Endothelial cell of umbilical vein (primary cell): Measurements from ENCODE around the gene DIS3L2. TPM values are rescaled to one million over a fixed set of nuclear protein-coding genes. Genes with fewer than 3 reads are reported as not detected.

Experiments used
- BruUV-seq: library from RNA; stranded (reverse); fragments of 400-500 nt; replicated peaks from 2 replicates; lab custom pipeline; 2021; lab: Mats Ljungman, UMichigan
- CTCF ChIA-PET: fragments of 300-600, 350-600 bp; sonication (Branson Sonifier 250); formaldehyde crosslinking; loops from one replicate; lab custom pipeline; 2021; ENCODE audit warnings: antibody characterized with exemption, inconsistent platforms; lab: Charles Lee
- POLR2A ChIA-PET: fragments of 300-600, 350-600 bp; sonication (Branson Sonifier 250); formaldehyde crosslinking; loops from one replicate; lab custom pipeline; 2021; ENCODE audit warnings: antibody characterized with exemption, inconsistent platforms; lab: Charles Lee
- DNase-seq: peaks from one replicate; pipeline ENCODE4 v3.0.0-alpha.2; 2011; ENCODE audit warnings: low read depth, low spot score
- FAIRE-seq: peaks from 2 replicates; lab custom pipeline; 2011; peaks lifted over from hg19 to GRCh38; lab: Jason Lieb, UNC
- H2AFZ ChIP-seq: 2 replicates; pipeline ENCODE4 v1.6.0; 2012; ENCODE audit warnings: low read depth, low read length, control low read depth, inconsistent platforms
- H3K27ac ChIP-seq: 2 replicates; pipeline ENCODE4 v1.5.1; 2011; ENCODE audit warnings: low read depth, mild to moderate bottlenecking, control low read depth, low read length, moderate library complexity; ENCODE audit not compliant: insufficient read depth
- H3K27me3 ChIP-seq, 2 experiments: 2 replicates each; pipeline versions ENCODE4 v1.6.0 to v1.6.1; 2011; ENCODE audit warnings: low read length in 2 of 2, mixed read lengths in 1 of 2; ENCODE audit not compliant: control insufficient read depth in 2 of 2, insufficient read depth in 2 of 2
- H3K36me3 ChIP-seq, 2 experiments: 2 replicates in 1 of 2; 3 replicates in 1 of 2; pipeline ENCODE4 v1.5.1; 2011; ENCODE audit warnings: low read length in 2 of 2, mild to moderate bottlenecking in 1 of 2, moderate library complexity in 1 of 2; ENCODE audit not compliant: control insufficient read depth in 2 of 2, insufficient read depth in 2 of 2; ENCODE audit errors: extremely low read depth in 1 of 2
- H3K4me1 ChIP-seq: 3 replicates; pipeline ENCODE4 v1.5.1; 2011; ENCODE audit warnings: mild to moderate bottlenecking, low read length; ENCODE audit not compliant: control insufficient read depth, insufficient read depth; ENCODE audit errors: extremely low read depth
- H3K4me2 ChIP-seq: 2 replicates; pipeline ENCODE4 v1.6.1; 2011; ENCODE audit warnings: low read length, control low read depth, mixed read lengths; ENCODE audit not compliant: insufficient read depth
- H3K4me3 ChIP-seq, 3 experiments: fragments of 200-600 bp in 1 of 3; sonication (generic), shearing (Covaris generic) in 1 of 3; replicated peaks in 1 of 3; 2 replicates each; pipeline ENCODE4 v1.5.1; 2011 to 2016; ENCODE audit warnings: control low read depth in 3 of 3, low read length in 3 of 3, mild to moderate bottlenecking in 2 of 3, inconsistent platforms in 1 of 3, low read depth in 1 of 3, moderate library complexity in 1 of 3; ENCODE audit not compliant: insufficient read depth in 1 of 3
- H3K79me2 ChIP-seq: 2 replicates; pipeline ENCODE4 v1.6.0; 2012; ENCODE audit warnings: low read length, inconsistent platforms; ENCODE audit not compliant: control insufficient read depth, insufficient read depth
- H3K9ac ChIP-seq: replicated peaks from 2 replicates; pipeline ENCODE3; 2011; ENCODE audit warnings: low read length, control low read depth; ENCODE audit not compliant: insufficient read depth; ENCODE audit errors: extremely low read depth
- H3K9me1 ChIP-seq: replicated peaks from 3 replicates; pipeline ENCODE4 v1.6.0; 2011; ENCODE audit warnings: mild to moderate bottlenecking, low read length; ENCODE audit not compliant: control insufficient read depth, insufficient read depth; ENCODE audit errors: extremely low read depth
- H3K9me3 ChIP-seq: replicated peaks from 2 replicates; pipeline ENCODE4 v1.5.1; 2012; ENCODE audit warnings: low read length, inconsistent platforms; ENCODE audit not compliant: control insufficient read depth, insufficient read depth
- H4K20me1 ChIP-seq: replicated peaks from 2 replicates; pipeline ENCODE3; 2011; ENCODE audit warnings: mild to moderate bottlenecking, low read length; ENCODE audit not compliant: control insufficient read depth, insufficient read depth; ENCODE audit errors: extremely low read depth
- CTCF ChIP-seq, 2 donors: IDR thresholded peaks; 1 replicate in 1 of 2; 2 replicates in 1 of 2; pipeline ENCODE4 v1.5.1; 2011; ENCODE audit warnings: low read length in 2 of 2, mild to moderate bottlenecking in 2 of 2, moderate library complexity in 2 of 2, control low read depth in 1 of 2, inconsistent platforms in 1 of 2, low read depth in 1 of 2; ENCODE audit not compliant: insufficient read depth in 1 of 2; ENCODE audit errors: extremely low read depth in 1 of 2
- FOS ChIP-seq: IDR thresholded peaks from 2 replicates; pipeline ENCODE4 v1.6.1; 2011; ENCODE audit warnings: mild to moderate bottlenecking, low read length, moderate library complexity, borderline replicate concordance; ENCODE audit not compliant: insufficient read depth
- GATA2 ChIP-seq: IDR thresholded peaks from 2 replicates; pipeline ENCODE4 v1.7.0; 2011; ENCODE audit warnings: low read depth, mild to moderate bottlenecking, moderate library complexity, mixed read lengths, low read length; ENCODE audit not compliant: insufficient read length, insufficient read depth
- JUN ChIP-seq: IDR thresholded peaks from 2 replicates; pipeline ENCODE4 v1.6.1; 2011; ENCODE audit warnings: borderline replicate concordance, low read depth; ENCODE audit not compliant: insufficient read length, insufficient read depth
- MAX ChIP-seq: IDR thresholded peaks from 2 replicates; pipeline ENCODE4 v1.6.1; 2011; ENCODE audit not compliant: insufficient read depth, insufficient read length
- MYC ChIP-seq: IDR thresholded peaks from one replicate; pipeline ENCODE4 v1.6.1; 2011; ENCODE audit warnings: mild to moderate bottlenecking, low read depth, low read length
- POLR2A ChIP-seq: IDR thresholded peaks from 2 replicates; pipeline ENCODE4 v1.6.1; 2012; ENCODE audit warnings: low read depth, mild to moderate bottlenecking, control low read depth, low read length
- POLR2AphosphoS5 ChIP-seq: IDR thresholded peaks from 2 replicates; pipeline ENCODE4 v1.6.1; 2012; ENCODE audit warnings: low read depth, mild to moderate bottlenecking, control low read depth, low read length, moderate library complexity; ENCODE audit not compliant: insufficient read depth
- dilution Hi-C: fragments of 300-500 bp; cut with MboI; formaldehyde crosslinking; loops from one replicate; pipeline ENCODE4 v1.15.0; 2019; ENCODE audit warnings: low sequenced_read_pairs; ENCODE audit not compliant: extremely low pct_ligation_motif_present
- intact Hi-C: fragments of 100-400 bp; cut with micrococcal nuclease; formaldehyde crosslinking; loops from one replicate; pipeline ENCODE4 v1.10.0; 2022
- polyA plus RNA-seq, 4 experiments: library from polyadenylated mRNA; depleted of rRNA in 3 of 4; stranded (reverse) in 3 of 4; unstranded in 1 of 4; fragments of >200 nt; gene quantifications; 2 replicates each; pipeline versions ENCODE4 v1.2.1 to v1.2.3, GENCODE V29; 2011 to 2012; ENCODE audit warnings: missing spikeins in 1 of 4
- total RNA-seq: library from RNA; stranded (reverse); gene quantifications from 2 replicates; pipeline ENCODE4 v1.2.3, GENCODE V29; 2021

DIS3L2 gene
- total and polyA plus RNA-seq, 2 donors (not counting 3 experiments of a cell fraction or from before 2014, with no cell fraction given), result 14.6 to 31.2 TPM

GRCh38 chr2:231940795-231941194, 20.7 kb upstream of the DIS3L2 start:
- H3K4me3 ChIP-seq, result no peak overlapping the region
- no peak for FAIRE-seq
- H3K27me3 ChIP-seq, result peaks cover 2 to 6% of the 10 kb centered on the region in 2 experiments
- no TSS peak for BruUV-seq
- H3K27ac ChIP-seq, result no peak overlapping the region
- TF ChIP-seq POLR2A (no peak), MYC (no peak)
- ChIA-PET CTCF (interaction anchor here (0.7 to 2.1 kb wide), 6 partner anchors 14 to 386 kb away, joined by 3 to 8 read pairs (median 4); partner anchors contain the start of genes DIS3L2 and NPPC), POLR2A (no interaction called here)
- H3K9me3 ChIP-seq, result no peaks in the 10 kb centered on the region
- dilution Hi-C loops (no loop called here), intact Hi-C loops (no loop called here)
- no peaks in the 10 kb centered on the region for H3K4me1 ChIP-seq
- DNase-seq, result peak; percentile 81
- no peak overlapping the region for H3K4me2 ChIP-seq
- no peaks in the 10 kb centered on the region for H3K79me2 ChIP-seq
- H2AFZ ChIP-seq, result no peak overlapping the region
- no peaks in the 10 kb centered on the region for H3K9me1 ChIP-seq
- H3K9ac ChIP-seq, result no peak overlapping the region
- no peaks in the 10 kb centered on the region for H4K20me1 ChIP-seq
- no peaks in the 10 kb centered on the region for H3K36me3 ChIP-seq

GRCh38 chr2:231941673-231942072, 19.8 kb upstream of the DIS3L2 start:
- CTCF ChIA-PET, result interaction anchor here (2.1 kb wide), 1 partner anchor 200 kb away, joined by 8 read pairs; no protein-coding TSS in a partner anchor
- Histone ChIP-seq H2AFZ (no peak overlapping the region), H3K9me3 (no peaks in the 10 kb centered on the region), H3K27me3 (peaks cover 0 to 6% of the 10 kb centered on the region in 2 experiments), H4K20me1 (no peaks in the 10 kb centered on the region), H3K4me2 (no peak overlapping the region), H3K27ac (no peak overlapping the region), H3K4me1 (no peaks in the 10 kb centered on the region), H3K9ac (no peak overlapping the region), H3K4me3 (no peak overlapping the region), H3K9me1 (no peaks in the 10 kb centered on the region), H3K36me3 (no peaks in the 10 kb centered on the region), H3K79me2 (no peaks in the 10 kb centered on the region)
- intact Hi-C loops (no loop called here), dilution Hi-C loops (no loop called here)
- DNase-seq (no peak), FAIRE-seq (no peak)
- POLR2A ChIA-PET, result interaction anchor here (0.6 kb wide), 1 partner anchor 131 kb away, joined by 3 read pairs; no protein-coding TSS in a partner anchor
- TF ChIP-seq GATA2, result no peak
- no peak for TF ChIP-seq POLR2AphosphoS5
- TF ChIP-seq FOS, result no peak
- TF ChIP-seq MAX, result no peak
- no peak for TF ChIP-seq CTCF (IDR thresholded peaks at IDR 0.05; ENCODE audit: extremely low read depth in 1 of 2, insufficient read depth in 1 of 2, low read depth in 1 of 2, low read length in 2 of 2)
- no peak for TF ChIP-seq MYC
- no peak for TF ChIP-seq JUN
- BruUV-seq, result no TSS peak
